ENCODE measurements around the gene NEK2.
A peak's percentile ranks its signal among the peaks of the same experiment; 100 is the strongest.

NEK2 gene

DNA sequence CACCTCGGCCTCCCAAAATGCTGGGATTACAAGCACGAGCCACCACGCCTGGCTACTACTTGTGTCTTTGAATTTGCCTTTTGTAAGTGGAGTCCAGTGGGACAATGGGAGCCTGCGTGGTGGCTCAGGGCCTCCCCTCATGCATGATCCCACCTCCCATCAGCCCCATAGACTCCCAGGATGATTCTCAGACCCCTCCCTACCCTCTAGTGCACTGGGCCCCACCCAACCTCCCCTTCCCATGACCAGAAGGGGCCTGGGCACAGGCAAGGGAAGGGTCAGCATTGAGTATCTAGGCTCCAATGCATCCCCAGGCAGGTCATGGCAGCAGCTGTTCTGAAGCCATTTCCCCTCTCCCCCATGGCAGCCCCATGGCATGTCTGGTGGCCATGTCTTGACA lies 18.7 kb downstream of the NEK2 start:
- no peak overlapping the region for H3K9ac ChIP-seq (ENCODE audit: low read depth, low read length, poor library complexity, severe bottlenecking)
- H3K4me3 ChIP-seq (ENCODE audit: low read length, poor library complexity, severe bottlenecking) = no peak overlapping the region
- no peaks in the 10 kb centered on the region for H3K9me3 ChIP-seq (ENCODE audit: insufficient read depth, low read depth, low read length)
- no peak overlapping the region for H2AFZ ChIP-seq (ENCODE audit: low read length)
- no peaks in the 10 kb centered on the region for H3K9me2 ChIP-seq (replicated peaks; ENCODE audit: low read depth, low read length)
- TF ChIP-seq, protein P1, sequence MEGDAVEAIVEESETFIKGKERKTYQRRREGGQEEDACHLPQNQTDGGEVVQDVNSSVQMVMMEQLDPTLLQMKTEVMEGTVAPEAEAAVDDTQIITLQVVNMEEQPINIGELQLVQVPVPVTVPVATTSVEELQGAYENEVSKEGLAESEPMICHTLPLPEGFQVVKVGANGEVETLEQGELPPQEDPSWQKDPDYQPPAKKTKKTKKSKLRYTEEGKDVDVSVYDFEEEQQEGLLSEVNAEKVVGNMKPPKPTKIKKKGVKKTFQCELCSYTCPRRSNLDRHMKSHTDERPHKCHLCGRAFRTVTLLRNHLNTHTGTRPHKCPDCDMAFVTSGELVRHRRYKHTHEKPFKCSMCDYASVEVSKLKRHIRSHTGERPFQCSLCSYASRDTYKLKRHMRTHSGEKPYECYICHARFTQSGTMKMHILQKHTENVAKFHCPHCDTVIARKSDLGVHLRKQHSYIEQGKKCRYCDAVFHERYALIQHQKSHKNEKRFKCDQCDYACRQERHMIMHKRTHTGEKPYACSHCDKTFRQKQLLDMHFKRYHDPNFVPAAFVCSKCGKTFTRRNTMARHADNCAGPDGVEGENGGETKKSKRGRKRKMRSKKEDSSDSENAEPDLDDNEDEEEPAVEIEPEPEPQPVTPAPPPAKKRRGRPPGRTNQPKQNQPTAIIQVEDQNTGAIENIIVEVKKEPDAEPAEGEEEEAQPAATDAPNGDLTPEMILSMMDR (conservative IDR thresholded peaks at IDR 0.05; ENCODE audit: low read length) = no peak
- H3F3A ChIP-seq (ENCODE audit: low read depth) = no peaks in the 10 kb centered on the region
- H3K4me2 ChIP-seq (ENCODE audit: low read depth, low read length, poor library complexity, severe bottlenecking) = no peak overlapping the region
- H3K79me2 ChIP-seq (ENCODE audit: insufficient read depth, low read length) = no peaks in the 10 kb centered on the region
- peaks cover 9% of the 10 kb centered on the region for H3K4me1 ChIP-seq (ENCODE audit: insufficient read depth, low read length, poor library complexity, severe bottlenecking)
- H4K20me1 ChIP-seq (ENCODE audit: insufficient read depth, low read length, poor library complexity, severe bottlenecking) = no peaks in the 10 kb centered on the region
- no peaks in the 10 kb centered on the region for H3K36me3 ChIP-seq (ENCODE audit: insufficient read depth, low read length)
- H3K27me3 ChIP-seq (ENCODE audit: insufficient read depth, low read length, poor library complexity, severe bottlenecking) = no peaks in the 10 kb centered on the region

DNA sequence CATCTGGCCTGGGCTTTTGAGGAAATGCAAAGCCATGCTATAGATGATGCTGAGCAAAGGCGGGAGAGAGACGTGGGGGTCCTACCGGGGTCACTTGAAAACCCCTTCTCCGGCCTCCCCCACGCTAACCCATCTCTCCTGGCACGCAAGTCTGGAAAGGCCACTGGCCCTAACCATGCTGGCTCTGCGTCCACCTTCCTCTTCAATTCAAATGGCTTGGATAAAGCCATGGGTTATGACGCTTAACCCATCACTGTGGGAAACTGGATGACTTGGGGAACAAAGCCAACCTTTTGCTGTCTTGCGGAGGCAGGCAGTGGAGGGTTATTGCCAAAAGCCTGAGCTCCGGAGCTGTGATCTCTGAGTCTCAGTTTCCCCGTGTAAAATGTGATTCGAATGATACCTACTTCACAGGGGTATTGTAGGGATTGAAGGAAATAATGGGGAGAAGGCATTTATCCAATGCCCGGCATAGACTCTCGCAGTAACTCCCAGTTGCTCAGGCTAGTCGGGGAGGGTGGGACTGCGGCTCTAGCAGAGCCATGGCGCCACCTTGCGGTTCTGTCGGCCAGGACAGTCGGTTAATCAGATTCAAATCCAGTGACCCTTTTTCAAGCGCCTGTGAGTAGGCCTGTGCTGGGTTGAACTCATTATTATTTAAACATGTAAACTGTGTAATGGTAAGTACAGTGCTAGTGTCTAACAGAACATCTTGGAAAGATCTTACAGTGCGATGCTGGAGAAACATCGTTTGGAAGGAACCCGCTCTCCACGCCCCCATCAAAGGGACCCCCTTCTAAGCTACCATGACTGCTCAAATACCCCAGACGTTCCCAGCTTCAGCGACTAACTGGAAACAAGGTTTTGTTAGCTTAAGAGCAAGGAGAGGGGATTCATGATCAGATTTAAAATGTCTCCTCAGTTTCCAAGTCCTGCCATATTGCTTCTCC lies 20.3 kb downstream of the NEK2 start:
- Histone ChIP-seq H3K27me3 (ENCODE audit: insufficient read depth, low read length, poor library complexity, severe bottlenecking) (no peaks in the 10 kb centered on the region), H3K9me3 (ENCODE audit: insufficient read depth, low read depth, low read length) (no peaks in the 10 kb centered on the region), H3F3A (ENCODE audit: low read depth) (no peaks in the 10 kb centered on the region), H3K9ac (ENCODE audit: low read depth, low read length, poor library complexity, severe bottlenecking) (no peak overlapping the region), H3K9me2 (replicated peaks; ENCODE audit: low read depth, low read length) (no peaks in the 10 kb centered on the region), H3K4me2 (ENCODE audit: low read depth, low read length, poor library complexity, severe bottlenecking) (no peak overlapping the region), H3K79me2 (ENCODE audit: insufficient read depth, low read length) (no peaks in the 10 kb centered on the region), H3K4me3 (ENCODE audit: low read length, poor library complexity, severe bottlenecking) (no peak overlapping the region), H3K4me1 (ENCODE audit: insufficient read depth, low read length, poor library complexity, severe bottlenecking) (peaks cover 9% of the 10 kb centered on the region), H4K20me1 (ENCODE audit: insufficient read depth, low read length, poor library complexity, severe bottlenecking) (no peaks in the 10 kb centered on the region), H2AFZ (ENCODE audit: low read length) (0 out of 2 replicates have a peak overlapping the region, but pooled peaks have one; percentile 48), H3K36me3 (ENCODE audit: insufficient read depth, low read length) (no peaks in the 10 kb centered on the region)
- TF ChIP-seq EZH2phosphoT487 (IDR thresholded peaks at IDR 0.05; ENCODE audit: borderline replicate concordance) = no peak
- TF ChIP-seq, protein P1 (conservative IDR thresholded peaks at IDR 0.05; ENCODE audit: low read length) = peak; percentile 94

DNA sequence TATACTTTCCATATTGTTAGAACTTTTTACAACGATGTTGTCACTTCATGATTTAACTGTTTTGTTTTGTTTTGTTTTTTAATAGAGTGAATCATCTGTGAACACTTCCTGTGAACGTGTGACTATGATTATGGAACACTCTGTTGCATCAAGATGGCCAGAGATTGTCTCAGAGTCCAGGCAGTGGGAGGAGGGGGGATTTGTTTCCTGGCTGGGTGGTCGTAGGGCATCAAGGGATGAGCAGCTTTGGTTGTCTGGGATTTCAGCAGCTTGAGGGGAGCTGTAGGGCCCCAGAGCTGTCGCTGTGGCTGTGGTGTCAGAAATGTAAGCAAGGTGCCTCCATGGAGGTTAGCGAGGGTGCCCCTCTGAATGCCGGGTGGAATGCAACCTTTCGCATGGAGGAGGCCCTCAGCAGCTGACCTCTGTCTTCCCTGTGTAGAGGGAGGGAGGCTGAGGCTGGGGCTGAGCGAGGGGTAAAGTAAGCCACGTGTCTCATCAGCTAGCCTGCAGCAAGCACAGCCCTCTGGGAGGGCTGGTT lies 21.4 kb downstream of the NEK2 start:
- no peak for TF ChIP-seq EZH2phosphoT487 (IDR thresholded peaks at IDR 0.05; ENCODE audit: borderline replicate concordance)
- TF ChIP-seq, protein P1 (conservative IDR thresholded peaks at IDR 0.05; ENCODE audit: low read length) = no peak
- no peak overlapping the region for H2AFZ ChIP-seq (ENCODE audit: low read length)
- no peaks in the 10 kb centered on the region for H3F3A ChIP-seq (ENCODE audit: low read depth)
- H4K20me1 ChIP-seq (ENCODE audit: insufficient read depth, low read length, poor library complexity, severe bottlenecking) = no peaks in the 10 kb centered on the region
- H3K4me3 ChIP-seq (ENCODE audit: low read length, poor library complexity, severe bottlenecking) = no peak overlapping the region
- no peaks in the 10 kb centered on the region for H3K9me3 ChIP-seq (ENCODE audit: insufficient read depth, low read depth, low read length)
- H3K27me3 ChIP-seq (ENCODE audit: insufficient read depth, low read length, poor library complexity, severe bottlenecking) = no peaks in the 10 kb centered on the region
- H3K9me2 ChIP-seq (replicated peaks; ENCODE audit: low read depth, low read length) = no peaks in the 10 kb centered on the region
- no peak overlapping the region for H3K9ac ChIP-seq (ENCODE audit: low read depth, low read length, poor library complexity, severe bottlenecking)
- H3K4me1 ChIP-seq (ENCODE audit: insufficient read depth, low read length, poor library complexity, severe bottlenecking) = peaks cover 9% of the 10 kb centered on the region
- H3K36me3 ChIP-seq (ENCODE audit: insufficient read depth, low read length) = no peaks in the 10 kb centered on the region
- H3K4me2 ChIP-seq (ENCODE audit: low read depth, low read length, poor library complexity, severe bottlenecking) = no peak overlapping the region
- no peaks in the 10 kb centered on the region for H3K79me2 ChIP-seq (ENCODE audit: insufficient read depth, low read length)
